Measurements from ENCODE around the gene BBIP1. TPM values are rescaled to one million over a fixed set of nuclear protein-coding genes. Genes with fewer than 3 reads are reported as not detected.

BBIP1 gene
- total RNA-seq, 1 experiment from 2014 or later: 12.0 TPM

DNA sequence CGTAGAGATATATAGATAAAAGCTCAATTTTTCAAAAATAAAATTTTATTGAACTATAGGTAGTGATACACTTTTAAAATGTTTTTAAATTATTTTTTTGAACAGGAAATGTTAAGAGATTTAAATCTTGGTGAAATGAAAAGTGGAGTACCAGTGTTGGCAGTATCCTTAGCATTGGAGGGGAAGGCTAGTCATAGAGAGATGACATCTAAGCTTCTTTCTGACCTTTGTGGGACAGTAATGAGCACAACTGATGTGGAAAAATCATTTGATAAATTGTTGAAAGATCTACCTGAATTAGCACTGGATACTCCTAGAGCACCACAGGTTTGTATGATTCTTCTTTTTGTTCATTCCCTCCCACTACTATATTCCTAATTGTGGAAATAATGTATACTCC lies 31.4 kb downstream of the BBIP1 start:
- H3K9ac ChIP-seq (ENCODE audit: low read length): no peak overlapping the region
- intact Hi-C loops (cut with micrococcal nuclease): loop anchor here (5.0 kb wide), 1 partner anchor 130 kb away; no protein-coding TSS in a partner anchor
- H3K4me3 ChIP-seq (ENCODE audit: low read length): no peak overlapping the region
- peaks cover 43% of the 10 kb centered on the region for H3K4me1 ChIP-seq (ENCODE audit: insufficient read depth, low read length)
- ChIA-PET CTCF (no interaction called here), POLR2A (ENCODE audit: unreplicated experiment) (interaction anchor here (0.5 kb wide), 1 partner anchor 296 kb away, joined by 15 read pairs; no protein-coding TSS in a partner anchor)
- no peaks in the 10 kb centered on the region for H3K36me3 ChIP-seq (ENCODE audit: low read depth, low read length)
- H2AFZ ChIP-seq (ENCODE audit: low read length): no peak overlapping the region
- H3K27me3 ChIP-seq (ENCODE audit: low read length): no peaks in the 10 kb centered on the region
- no peaks in the 10 kb centered on the region for H3F3A ChIP-seq (ENCODE audit: low read length, unreplicated experiment)
- H3K4me2 ChIP-seq (ENCODE audit: low read length): no peak overlapping the region
- BruUV-seq (replicated peaks): no TSS peak
- ATAC-seq (no peak), DNase-seq (no peak)
- no peaks in the 10 kb centered on the region for H3K79me2 ChIP-seq (ENCODE audit: low read length)
- no peaks in the 10 kb centered on the region for H4K20me1 ChIP-seq (ENCODE audit: low read length)
- no peak for TF ChIP-seq EZH2 (IDR thresholded peaks at IDR 0.05; ENCODE audit: low read length, unreplicated experiment)
- TF ChIP-seq, protein P1, sequence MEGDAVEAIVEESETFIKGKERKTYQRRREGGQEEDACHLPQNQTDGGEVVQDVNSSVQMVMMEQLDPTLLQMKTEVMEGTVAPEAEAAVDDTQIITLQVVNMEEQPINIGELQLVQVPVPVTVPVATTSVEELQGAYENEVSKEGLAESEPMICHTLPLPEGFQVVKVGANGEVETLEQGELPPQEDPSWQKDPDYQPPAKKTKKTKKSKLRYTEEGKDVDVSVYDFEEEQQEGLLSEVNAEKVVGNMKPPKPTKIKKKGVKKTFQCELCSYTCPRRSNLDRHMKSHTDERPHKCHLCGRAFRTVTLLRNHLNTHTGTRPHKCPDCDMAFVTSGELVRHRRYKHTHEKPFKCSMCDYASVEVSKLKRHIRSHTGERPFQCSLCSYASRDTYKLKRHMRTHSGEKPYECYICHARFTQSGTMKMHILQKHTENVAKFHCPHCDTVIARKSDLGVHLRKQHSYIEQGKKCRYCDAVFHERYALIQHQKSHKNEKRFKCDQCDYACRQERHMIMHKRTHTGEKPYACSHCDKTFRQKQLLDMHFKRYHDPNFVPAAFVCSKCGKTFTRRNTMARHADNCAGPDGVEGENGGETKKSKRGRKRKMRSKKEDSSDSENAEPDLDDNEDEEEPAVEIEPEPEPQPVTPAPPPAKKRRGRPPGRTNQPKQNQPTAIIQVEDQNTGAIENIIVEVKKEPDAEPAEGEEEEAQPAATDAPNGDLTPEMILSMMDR (conservative IDR thresholded peaks at IDR 0.05; ENCODE audit: low read depth, low read length): no peak
- no peak for TF ChIP-seq EZH2phosphoT487 (IDR thresholded peaks at IDR 0.05; ENCODE audit: borderline replicate concordance, low read length)
- H3K27ac ChIP-seq (ENCODE audit: low read length): no peak overlapping the region
- H3K9me2 ChIP-seq (replicated peaks; ENCODE audit: low read length): no peaks in the 10 kb centered on the region
- H3K9me3 ChIP-seq (ENCODE audit: low read length): no peaks in the 10 kb centered on the region

GRCh38 chr10:110885932-110886674 lies 32.9 kb downstream of the BBIP1 start:
- Histone ChIP-seq H2AFZ (ENCODE audit: low read length) (0 out of 2 replicates have a peak overlapping the region, but pooled peaks have one; percentile 10), H3K36me3 (ENCODE audit: low read depth, low read length) (no peaks in the 10 kb centered on the region; the same call in 1 of the 2 replicates), H3F3A (ENCODE audit: low read length, unreplicated experiment) (no peaks in the 10 kb centered on the region), H3K27me3 (ENCODE audit: low read length) (no peaks in the 10 kb centered on the region), H3K79me2 (ENCODE audit: low read length) (no peaks in the 10 kb centered on the region), H3K4me2 (ENCODE audit: low read length) (peak overlapping the region; percentile 84), H3K9me2 (replicated peaks; ENCODE audit: low read length) (no peaks in the 10 kb centered on the region), H3K9me3 (ENCODE audit: low read length) (no peaks in the 10 kb centered on the region), H3K9ac (ENCODE audit: low read length) (peak overlapping the region; percentile 27), H3K4me1 (ENCODE audit: insufficient read depth, low read length) (peaks cover 38% of the 10 kb centered on the region), H3K4me3 (ENCODE audit: low read length) (peak overlapping the region; percentile 61), H3K27ac (ENCODE audit: low read length) (peak overlapping the region; percentile 79), H4K20me1 (ENCODE audit: low read length) (no peaks in the 10 kb centered on the region)
- ChIA-PET CTCF (no interaction called here), POLR2A (ENCODE audit: unreplicated experiment) (interaction anchor here (0.8 kb wide), 1 partner anchor 32 kb away, joined by 10 read pairs; the partner anchor contains the start of gene BBIP1)
- BruUV-seq (replicated peaks): TSS peak; percentile 30
- intact Hi-C loops (cut with micrococcal nuclease): loop anchor here (1.0 to 5.0 kb wide), 2 partner anchors 112 to 129 kb away; no protein-coding TSS in a partner anchor
- TF ChIP-seq, protein P1 (conservative IDR thresholded peaks at IDR 0.05; ENCODE audit: low read depth, low read length): no peak
- TF ChIP-seq EZH2 (IDR thresholded peaks at IDR 0.05; ENCODE audit: low read length, unreplicated experiment): no peak
- no peak for TF ChIP-seq EZH2phosphoT487 (IDR thresholded peaks at IDR 0.05; ENCODE audit: borderline replicate concordance, low read length)
- DNase-seq (peak; percentile 80), ATAC-seq (peak; percentile 75)

Data from PC-3 (cell line).